ENCODE data around the gene PLCD3.

The PLCD3 gene

DNA sequence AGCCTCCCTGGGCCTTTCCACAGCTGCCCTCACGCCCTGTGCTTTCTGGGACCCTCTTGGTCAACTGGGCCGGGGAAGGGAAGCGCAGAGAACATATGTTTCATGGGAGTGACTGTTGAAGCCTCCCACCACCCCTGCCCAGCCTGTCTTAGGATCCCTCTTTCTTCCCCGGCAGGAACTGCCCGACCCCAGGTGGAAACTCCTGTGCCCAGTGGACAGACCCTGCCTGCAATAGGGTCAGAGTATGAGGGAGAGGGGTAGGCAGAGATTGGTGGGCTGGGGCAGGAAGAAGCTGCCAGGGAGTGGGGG lies 39.9 kb upstream of the PLCD3 start:
- no peaks in the 10 kb centered on the region for H3K27me3 ChIP-seq (ENCODE audit: insufficient read depth, low read depth)
- no peak for TF ChIP-seq CTCF (conservative IDR thresholded peaks at IDR 0.05; ENCODE audit: low read depth, low read length)
- no peaks in the 10 kb centered on the region for H3K79me2 ChIP-seq (ENCODE audit: insufficient read depth, low read depth)
- H3K4me2 ChIP-seq = peak overlapping the region; percentile 83; the same call in 1 of the 2 replicates
- peak overlapping the region; percentile 69; the same call in 1 of the 2 replicates for H3K9ac ChIP-seq
- peak overlapping the region; percentile 66 for H2AFZ ChIP-seq (ENCODE audit: low read depth)
- no peaks in the 10 kb centered on the region for H3K36me3 ChIP-seq (ENCODE audit: insufficient read depth)
- no peaks in the 10 kb centered on the region for H4K20me1 ChIP-seq (ENCODE audit: insufficient read depth)
- peak overlapping the region; percentile 59; the same call in 1 of the 2 replicates for H3K27ac ChIP-seq
- H3K4me1 ChIP-seq (ENCODE audit: low read depth, poor library complexity, severe bottlenecking) = peaks cover 26% of the 10 kb centered on the region
- no peak overlapping the region for H3K4me3 ChIP-seq (IDR thresholded peaks at IDR 0.05; ENCODE audit: insufficient read depth, low read depth, low read length)

DNA sequence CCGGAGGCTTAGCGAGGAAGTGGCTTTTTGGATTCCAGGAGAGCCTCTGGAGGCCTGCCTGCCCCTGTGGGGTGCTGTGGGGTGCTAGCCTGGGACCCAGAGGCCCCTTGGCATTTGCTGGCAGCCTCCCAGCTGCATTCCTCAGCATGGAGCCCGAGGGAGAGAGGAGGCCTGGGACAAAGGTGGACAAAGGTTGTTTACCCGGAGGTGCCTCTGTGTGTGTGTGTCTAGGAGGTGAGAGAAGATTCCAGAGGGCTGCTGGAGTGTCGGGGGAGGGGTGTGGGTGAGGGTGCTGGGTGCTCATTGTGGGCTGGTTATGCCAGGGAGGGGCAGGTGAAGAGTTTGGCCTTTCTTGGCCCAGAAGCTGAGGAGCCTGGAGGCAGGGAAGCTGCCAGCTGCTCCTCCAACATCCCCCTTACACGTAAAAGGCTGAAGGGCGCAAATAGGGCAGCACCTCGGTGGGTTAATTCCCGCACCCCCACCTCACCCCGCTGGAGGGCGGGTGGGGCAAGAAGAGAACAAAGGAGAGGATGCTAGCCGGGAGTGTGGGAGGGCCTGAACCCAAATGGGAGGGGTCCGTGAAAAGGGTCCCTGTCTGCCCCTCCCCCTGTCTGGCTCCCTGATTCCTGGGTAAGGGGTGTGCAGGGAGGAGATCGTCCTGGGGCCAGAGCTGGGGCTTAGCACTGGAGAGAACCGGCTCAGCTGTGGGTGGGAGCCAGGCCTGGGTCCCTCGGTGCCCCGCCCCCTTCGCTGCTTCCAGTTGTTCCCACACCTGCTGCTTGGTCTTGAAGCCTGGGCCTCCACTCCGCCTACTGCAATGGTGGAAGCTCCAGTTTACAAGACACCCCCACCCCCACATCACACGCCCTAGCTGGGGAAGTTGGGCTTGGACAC lies 39.3 kb upstream of the PLCD3 start:
- Histone ChIP-seq H3K79me2 (ENCODE audit: insufficient read depth, low read depth) (no peaks in the 10 kb centered on the region), H3K4me2 (peak overlapping the region; percentile 83; the same call in 1 of the 2 replicates), H3K27me3 (ENCODE audit: insufficient read depth, low read depth) (no peaks in the 10 kb centered on the region), H3K4me1 (ENCODE audit: low read depth, poor library complexity, severe bottlenecking) (peaks cover 26% of the 10 kb centered on the region), H4K20me1 (ENCODE audit: insufficient read depth) (no peaks in the 10 kb centered on the region), H2AFZ (ENCODE audit: low read depth) (peak overlapping the region; percentile 66; the same call in 1 of the 2 replicates), H3K4me3 (IDR thresholded peaks at IDR 0.05; ENCODE audit: insufficient read depth, low read depth, low read length) (no peak overlapping the region), H3K27ac (peak overlapping the region; percentile 59; the same call in 1 of the 2 replicates), H3K9ac (peak overlapping the region; percentile 69; the same call in 1 of the 2 replicates), H3K36me3 (ENCODE audit: insufficient read depth) (no peaks in the 10 kb centered on the region)
- no peak for TF ChIP-seq CTCF (conservative IDR thresholded peaks at IDR 0.05; ENCODE audit: low read depth, low read length)

GRCh38 chr17:45170931-45171337 lies 38.6 kb upstream of the PLCD3 start:
- no peak overlapping the region for H3K4me2 ChIP-seq
- no peak overlapping the region for H3K9ac ChIP-seq

DNA sequence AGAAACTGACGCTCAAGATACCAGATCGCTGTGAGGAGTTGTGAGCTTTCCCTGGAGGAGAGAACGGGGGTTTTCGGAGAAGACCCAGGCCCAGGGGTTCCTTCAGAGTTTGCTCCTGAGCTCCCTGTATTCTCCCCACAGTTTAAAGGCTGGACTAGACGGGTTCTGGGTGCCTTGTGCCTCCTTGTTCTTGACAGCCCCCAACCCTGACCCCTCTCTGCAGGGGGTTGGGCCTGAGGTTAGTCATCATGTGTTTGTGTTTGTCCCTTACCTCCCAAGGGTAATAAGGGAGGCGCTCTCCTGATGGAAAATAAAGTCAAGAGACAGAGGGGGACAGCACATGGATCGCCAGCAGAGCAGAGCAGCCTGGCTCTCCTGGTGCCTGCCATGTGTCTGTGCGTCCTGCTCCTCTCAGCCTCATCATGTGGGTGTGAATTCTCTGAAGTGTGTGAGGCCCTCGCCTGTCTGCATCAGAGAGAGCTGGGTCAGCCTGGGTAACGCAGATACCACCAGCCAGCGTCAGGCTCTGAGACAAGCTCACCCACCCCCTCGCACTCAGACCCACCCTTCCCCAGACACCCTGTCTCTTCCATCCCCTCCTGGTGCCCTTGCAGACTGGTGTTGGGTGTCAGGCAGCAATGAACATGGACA lies 38.1 kb upstream of the PLCD3 start:
- no peaks in the 10 kb centered on the region for H3K79me2 ChIP-seq (ENCODE audit: insufficient read depth, low read depth)
- H2AFZ ChIP-seq (ENCODE audit: low read depth) = no peak overlapping the region
- H3K4me2 ChIP-seq = no peak overlapping the region
- no peak for TF ChIP-seq CTCF (conservative IDR thresholded peaks at IDR 0.05; ENCODE audit: low read depth, low read length)
- H3K9ac ChIP-seq = no peak overlapping the region
- no peak overlapping the region for H3K27ac ChIP-seq
- no peaks in the 10 kb centered on the region for H3K27me3 ChIP-seq (ENCODE audit: insufficient read depth, low read depth)
- H3K4me1 ChIP-seq (ENCODE audit: low read depth, poor library complexity, severe bottlenecking) = peaks cover 29% of the 10 kb centered on the region
- H3K4me3 ChIP-seq (IDR thresholded peaks at IDR 0.05; ENCODE audit: insufficient read depth, low read depth, low read length) = no peak overlapping the region
- H4K20me1 ChIP-seq (ENCODE audit: insufficient read depth) = no peaks in the 10 kb centered on the region
- no peaks in the 10 kb centered on the region for H3K36me3 ChIP-seq (ENCODE audit: insufficient read depth)

More at GRCh38 chr17:45170931-45171337, 38.6 kb upstream of the PLCD3 start:
- Histone ChIP-seq H3K4me1 (ENCODE audit: low read depth, poor library complexity, severe bottlenecking) (peaks cover 26% of the 10 kb centered on the region), H3K36me3 (ENCODE audit: insufficient read depth) (no peaks in the 10 kb centered on the region), H4K20me1 (ENCODE audit: insufficient read depth) (no peaks in the 10 kb centered on the region), H3K27ac (no peak overlapping the region), H3K27me3 (ENCODE audit: insufficient read depth, low read depth) (no peaks in the 10 kb centered on the region), H3K79me2 (ENCODE audit: insufficient read depth, low read depth) (no peaks in the 10 kb centered on the region), H3K4me3 (IDR thresholded peaks at IDR 0.05; ENCODE audit: insufficient read depth, low read depth, low read length) (no peak overlapping the region), H2AFZ (ENCODE audit: low read depth) (no peak overlapping the region)
- TF ChIP-seq CTCF (conservative IDR thresholded peaks at IDR 0.05; ENCODE audit: low read depth, low read length) = no peak
